Adrenal gland (tissue), 12 donors: ENCODE results near the gene BCAR3. TPM values are rescaled to one million over a fixed set of nuclear protein-coding genes. Genes with fewer than 3 reads are reported as not detected.
A peak's percentile ranks its signal among the peaks of the same experiment; 100 is the strongest.

Experiments used
- DNase-seq, 7 donors: peaks; one replicate each; pipeline ENCODE4 v3.0.0-alpha.2; 2019 to 2020
- H3K27ac ChIP-seq, 5 donors: fragments of 200-600 bp; sonication (generic) in 4 of 5; 1 replicate in 3 of 5; 2 replicates in 2 of 5; pipeline versions ENCODE4 v1.5.1 to v1.8.0; 2016 to 2020; ENCODE audit warnings: mild to moderate bottlenecking in 1 of 5
- H3K27me3 ChIP-seq: fragments of 200-600 bp; 2 replicates; pipeline ENCODE4 v1.8.0; 2021
- H3K36me3 ChIP-seq, 2 donors: fragments of 200-600 bp; replicated peaks in 1 of 2; 1 replicate in 1 of 2; 2 replicates in 1 of 2; pipeline versions ENCODE4 v1.5.1 to v1.8.0; 2018 to 2022
- H3K4me1 ChIP-seq, 2 donors: fragments of 200-600 bp; replicated peaks in 1 of 2; 1 replicate in 1 of 2; 2 replicates in 1 of 2; pipeline versions ENCODE4 v1.5.1 to v1.8.0; 2018 to 2021
- H3K4me3 ChIP-seq, 4 donors: fragments of 200-600 bp; sonication (generic) in 3 of 4; one replicate each; pipeline ENCODE4 v1.5.1; 2016 to 2018
- H3K9me3 ChIP-seq, 3 donors: fragments of 200-600 bp; sonication (generic) in 1 of 3; replicated peaks in 1 of 3; 1 replicate in 2 of 3; 2 replicates in 1 of 3; pipeline versions ENCODE4 v1.5.1 to v1.8.0; 2016 to 2021
- CTCF ChIP-seq, 6 experiments: fragments of 450-650 bp in 4 of 6; fragments of 200-600 bp in 2 of 6; sonication (generic) in 1 of 6; IDR thresholded peaks; 1 replicate in 5 of 6; 2 replicates in 1 of 6; pipeline versions ENCODE4 v1.5.1 to v1.8.0; 2016 to 2021; ENCODE audit warnings: antibody characterized with exemption in 6 of 6, mild to moderate bottlenecking in 2 of 6, moderate library complexity in 1 of 6
- POLR2A ChIP-seq, 2 donors: fragments of 450-650 bp; IDR thresholded peaks; one replicate each; pipeline ENCODE4 v1.6.1; 2017; ENCODE audit warnings: antibody characterized with exemption in 2 of 2, mild to moderate bottlenecking in 2 of 2, moderate library complexity in 1 of 2
- WGBS, 4 donors: extraction: QIAGEN DNeasy Blood & Tissue Kit in 2 of 4; methylation state at CpG; one replicate each; pipeline versions ENCODE4 v1.1.5 to v1.1.7; 2013 to 2017; 5-methylcytosine and 5-hydroxymethylcytosine counted together
- intact Hi-C, 2 donors: fragments of 100-400 bp; cut with DNase I; formaldehyde crosslinking; loops; one replicate each; pipeline versions ENCODE4 v1.14.1 to v1.15.0; 2022 to 2023
- polyA plus RNA-seq, 3 donors: library from polyadenylated mRNA; stranded (reverse); fragments of 200-250 nt in 2 of 3; fragments of 350-450 nt in 1 of 3; fragmentation: Illumina TruSeq in 1 of 3; extraction: RNeasy Lipid Tissue Mini Kit (QIAGEN cat#74804) in 1 of 3; gene quantifications; one replicate each; pipeline ENCODE4 v1.2.3, GENCODE V29; 2013 to 2014
- total RNA-seq, 9 donors: library from RNA; depleted of rRNA in 4 of 9; stranded (reverse); fragments of >200 nt in 4 of 9; fragments of 120-200 nt in 1 of 9; fragmentation: NEBNext Ultra II Directional in 1 of 9; extraction: Animal tissue kit (Norgen Biotek cat#: 25700) in 1 of 9; gene quantifications; one replicate each; pipeline versions ENCODE4 v1.1.0 to v1.2.4, GENCODE V29; 2013 to 2023
- donor health status: healthy with polysubstance abuse.
- donor health status: Bipolar disorder and iron deficiency.
- donor health status: DM: yes; HTN: yes; CAD: no.
- donor health status: DM: no; HTN: no; CAD: no.
- donor health status: DM: no; HTN: no; CAD: no.
- donor health status: DM: yes; HTN: yes; CAD: no.

Gene BCAR3
- total and polyA plus RNA-seq, 12 donors = 6.5 to 31.6 (median 23.9) TPM

GRCh38 chr1:93702111-93702827, 20.6 kb upstream of the BCAR3 start:
- Histone ChIP-seq H3K36me3 (no peaks in the 10 kb centered on the region), H3K4me3 (no peak overlapping the region), H3K4me1 (peaks cover 0 to 11% of the 10 kb centered on the region in 2 donors), H3K27me3 (no peaks in the 10 kb centered on the region), H3K27ac (no peak overlapping the region), H3K9me3 (no peaks in the 10 kb centered on the region)
- peak in 1 of 7 donors; percentile 57 for DNase-seq
- WGBS, 4 donors = 89 to 99% (median 93%) methylated on average over 7 to 9 of the region's 9 CpGs
- TF ChIP-seq CTCF (IDR thresholded peaks at IDR 0.05) = no peak
- TF ChIP-seq POLR2A (IDR thresholded peaks at IDR 0.05) = no peak
- intact Hi-C loops = no loop called here

DNA sequence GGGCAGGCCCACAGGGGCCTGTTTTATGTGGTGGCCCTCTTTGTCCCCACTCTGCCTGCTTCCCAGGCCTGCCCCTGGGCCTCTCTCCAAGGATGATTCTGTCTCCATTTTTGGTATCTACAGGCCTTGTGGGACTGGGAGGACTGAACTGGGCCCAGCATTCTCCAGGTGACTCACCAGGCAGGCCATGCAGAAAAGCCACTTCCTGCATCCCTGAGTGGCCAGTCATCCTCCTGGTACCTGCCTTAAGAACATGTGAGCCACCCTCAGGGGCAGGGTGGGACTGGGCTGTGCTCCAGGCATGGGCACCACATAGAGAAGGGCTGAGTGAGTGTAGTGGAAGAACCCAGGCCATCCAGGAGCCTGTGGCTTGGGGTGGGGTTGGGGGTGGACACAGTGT, 20.0 kb upstream of the BCAR3 start:
- TF ChIP-seq POLR2A (IDR thresholded peaks at IDR 0.05) (no peak), CTCF (IDR thresholded peaks at IDR 0.05) (no peak)
- peaks cover 0 to 11% of the 10 kb centered on the region in 2 donors for H3K4me1 ChIP-seq
- peak in 3 of 7 donors; percentile 37 to 57 (median 52) for DNase-seq
- no peaks in the 10 kb centered on the region for H3K36me3 ChIP-seq
- no peaks in the 10 kb centered on the region for H3K9me3 ChIP-seq
- intact Hi-C loops = no loop called here
- no peaks in the 10 kb centered on the region for H3K27me3 ChIP-seq
- no peak overlapping the region for H3K4me3 ChIP-seq
- no peak overlapping the region for H3K27ac ChIP-seq

GRCh38 chr1:93700532-93701469, 19.2 kb upstream of the BCAR3 start:
- H3K9me3 ChIP-seq = no peaks in the 10 kb centered on the region
- 89 to 92% (median 90%) methylated on average over 16 to 22 of the region's 22 CpGs for WGBS, 4 donors

More at GRCh38 chr1:93700532-93701469, 19.2 kb upstream of the BCAR3 start:
- no peak for DNase-seq
- Histone ChIP-seq H3K27ac (no peak overlapping the region), H3K4me3 (no peak overlapping the region), H3K27me3 (no peaks in the 10 kb centered on the region), H3K36me3 (no peaks in the 10 kb centered on the region), H3K4me1 (peaks cover 0 to 9% of the 10 kb centered on the region in 2 donors)
- intact Hi-C loops = no loop called here
- TF ChIP-seq POLR2A (IDR thresholded peaks at IDR 0.05) = no peak
- TF ChIP-seq CTCF (IDR thresholded peaks at IDR 0.05) = no peak
